Body of pancreas (tissue), 4 donors: ENCODE results near the gene ETFBKMT. TPM values are rescaled to one million over a fixed set of nuclear protein-coding genes. Genes with fewer than 3 reads are reported as not detected.

ENCODE experiments used
- ATAC-seq: fragments of 150-250 bp; one replicate; pipeline ENCODE4 v1.9.1; 2016
- DNase-seq, 4 donors: peaks; one replicate each; pipeline ENCODE4 v3.0.0-alpha.2; 2019
- H3K27ac ChIP-seq, 4 donors: fragments of 200-600 bp; sonication (generic); 1 replicate in 3 of 4; 2 replicates in 1 of 4; pipeline versions ENCODE4 v1.5.1 to v1.6.1; 2016 to 2019; ENCODE audit warnings: mild to moderate bottlenecking in 1 of 4, mixed read lengths in 1 of 4, moderate library complexity in 1 of 4
- H3K27me3 ChIP-seq, 2 donors: fragments of 200-600 bp; sonication (generic); one replicate each; pipeline ENCODE4 v1.6.0; 2016; ENCODE audit warnings: mild to moderate bottlenecking in 1 of 2
- H3K36me3 ChIP-seq, 2 donors: fragments of 200-600 bp; sonication (generic); replicated peaks in 1 of 2; 2 replicates each; pipeline ENCODE4 v1.5.1; 2016; ENCODE audit warnings: low read depth in 2 of 2; ENCODE audit not compliant: insufficient read depth in 1 of 2
- H3K4me1 ChIP-seq: fragments of 200-600 bp; sonication (generic); one replicate; pipeline ENCODE4 v1.6.0; 2016
- H3K4me3 ChIP-seq, 2 donors: fragments of 200-600 bp; sonication (generic); 1 replicate in 1 of 2; 2 replicates in 1 of 2; pipeline ENCODE4 v1.5.1; 2016 to 2019
- H3K9me3 ChIP-seq, 3 donors: fragments of 200-600 bp; sonication (generic); 1 replicate in 2 of 3; 2 replicates in 1 of 3; pipeline ENCODE4 v1.5.1; 2016
- CTCF ChIP-seq, 7 experiments: fragments of 450-650 bp in 4 of 7; fragments of 200-600 bp in 3 of 7; sonication (generic) in 3 of 7; IDR thresholded peaks; one replicate each; pipeline ENCODE4 v1.5.1; 2016 to 2019; ENCODE audit warnings: antibody characterized with exemption in 7 of 7
- POLR2A ChIP-seq, 3 donors: fragments of 450-650 bp; IDR thresholded peaks; one replicate each; pipeline ENCODE4 v1.6.1; 2016; ENCODE audit warnings: antibody characterized with exemption in 3 of 3, mild to moderate bottlenecking in 2 of 3
- WGBS, 2 donors: methylation state at CpG; one replicate each; pipeline ENCODE4 v1.1.5; 2017; 5-methylcytosine and 5-hydroxymethylcytosine counted together
- intact Hi-C: fragments of 100-400 bp; cut with DNase I; formaldehyde crosslinking; loops from one replicate; pipeline ENCODE4 v1.15.1; 2023
- total RNA-seq, 2 donors: library from RNA; depleted of rRNA; stranded (reverse); fragments of >200 nt; gene quantifications; one replicate each; pipeline ENCODE4 v1.1.0, GENCODE V29; 2016

The ETFBKMT gene
- total RNA-seq, 2 donors from 2014 or later, result 2.9 to 4.9 TPM

GRCh38 chr12:31631023-31631724, 28.3 kb upstream of the ETFBKMT start:
- H3K4me1 ChIP-seq, result peaks cover 19% of the 10 kb centered on the region
- 80 to 82% methylated on average over 6 of the region's 6 CpGs for WGBS, 2 donors
- ATAC-seq (no peak), DNase-seq (no peak)
- H3K9me3 ChIP-seq, result no peaks in the 10 kb centered on the region
- intact Hi-C loops, result loop anchor here (5.0 kb wide), 1 partner anchor 229 kb away; no protein-coding TSS in a partner anchor
- TF ChIP-seq POLR2A (IDR thresholded peaks at IDR 0.05) (no peak), CTCF (IDR thresholded peaks at IDR 0.05) (no peak)
- no peak overlapping the region for H3K4me3 ChIP-seq
- H3K27ac ChIP-seq, result no peak overlapping the region
- H3K27me3 ChIP-seq, result no peaks in the 10 kb centered on the region
- H3K36me3 ChIP-seq, result no peaks in the 10 kb centered on the region

- no peaks in the 10 kb centered on the region for H3K36me3 ChIP-seq
- H3K27ac ChIP-seq, result no peak overlapping the region
- no peaks in the 10 kb centered on the region for H3K27me3 ChIP-seq
- H3K4me1 ChIP-seq, result peaks cover 19% of the 10 kb centered on the region
- intact Hi-C loops, result loop anchor here (5.0 kb wide), 1 partner anchor 230 kb away; no protein-coding TSS in a partner anchor
- no peak overlapping the region for H3K4me3 ChIP-seq
- ATAC-seq (no peak), DNase-seq (no peak)
- WGBS, 2 donors, result 88 to 99% methylated on average over 12 of the region's 12 CpGs
- no peak for TF ChIP-seq POLR2A (IDR thresholded peaks at IDR 0.05)
- TF ChIP-seq CTCF (IDR thresholded peaks at IDR 0.05), result no peak
- no peaks in the 10 kb centered on the region for H3K9me3 ChIP-seq
Observed at GRCh38 chr12:31631809-31632208, 27.7 kb upstream of the ETFBKMT start.

GRCh38 chr12:31633464-31633863, 26.0 kb upstream of the ETFBKMT start:
- H3K4me3 ChIP-seq, result no peak overlapping the region
- ATAC-seq (no peak), DNase-seq (no peak)
- no peak for TF ChIP-seq CTCF (IDR thresholded peaks at IDR 0.05)
- TF ChIP-seq POLR2A (IDR thresholded peaks at IDR 0.05), result no peak
- no peaks in the 10 kb centered on the region for H3K9me3 ChIP-seq
- WGBS, 2 donors, result 76 to 83% methylated on average over 4 of the region's 4 CpGs
- peaks cover 19% of the 10 kb centered on the region for H3K4me1 ChIP-seq
- no peaks in the 10 kb centered on the region for H3K36me3 ChIP-seq
- H3K27me3 ChIP-seq, result no peaks in the 10 kb centered on the region
- H3K27ac ChIP-seq, result no peak overlapping the region
- intact Hi-C loops, result loop anchor here (5.0 kb wide), 1 partner anchor 231 kb away; no protein-coding TSS in a partner anchor

- WGBS, 2 donors, result 82 to 94% methylated on average over 1 of the region's 1 CpG
- no peak overlapping the region for H3K4me3 ChIP-seq
- no peaks in the 10 kb centered on the region for H3K36me3 ChIP-seq
- H3K4me1 ChIP-seq, result peaks cover 16% of the 10 kb centered on the region
- no peaks in the 10 kb centered on the region for H3K9me3 ChIP-seq
- no peak overlapping the region for H3K27ac ChIP-seq
- TF ChIP-seq CTCF (IDR thresholded peaks at IDR 0.05), result no peak
- no peak for TF ChIP-seq POLR2A (IDR thresholded peaks at IDR 0.05)
- DNase-seq, result no peak
- intact Hi-C loops, result loop anchor here (5.0 kb wide), 1 partner anchor 232 kb away; no protein-coding TSS in a partner anchor
- no peak for ATAC-seq
- no peaks in the 10 kb centered on the region for H3K27me3 ChIP-seq
Observed at GRCh38 chr12:31634620-31635019, 24.9 kb upstream of the ETFBKMT start.
